Ovary (tissue), 9 donors: ENCODE results near the gene GPX3. TPM values are rescaled to one million over a fixed set of nuclear protein-coding genes. Genes with fewer than 3 reads are reported as not detected.

Experiments
- DNase-seq, 5 donors: peaks; one replicate each; pipeline ENCODE4 v3.0.0-alpha.2; 2019 to 2020
- H3K27ac ChIP-seq, 2 donors: fragments of 200-600 bp; one replicate each; pipeline versions ENCODE4 v1.5.1 to v1.8.0; 2019 to 2022
- H3K27me3 ChIP-seq: fragments of 200-600 bp; one replicate; pipeline ENCODE4 v1.8.0; 2022
- H3K36me3 ChIP-seq: fragments of 200-600 bp; sonication (generic); one replicate; pipeline ENCODE4 v1.5.1; 2019
- H3K4me1 ChIP-seq: one replicate; pipeline ENCODE4 v1.8.1; 2013; ENCODE audit warnings: mild to moderate bottlenecking, moderate library complexity; ENCODE audit not compliant: insufficient read depth
- H3K4me3 ChIP-seq: fragments of 200-600 bp; sonication (generic); one replicate; pipeline ENCODE4 v1.5.1; 2017
- H3K9me3 ChIP-seq, 2 donors: fragments of 200-600 bp in 1 of 2; sonication (generic) in 1 of 2; one replicate each; pipeline versions ENCODE4 v1.5.1 to v1.8.1; 2013 to 2019; ENCODE audit warnings: mild to moderate bottlenecking in 1 of 2, moderate library complexity in 1 of 2
- CTCF ChIP-seq, 3 donors: fragments of 450-650 bp in 2 of 3; fragments of 200-600 bp in 1 of 3; IDR thresholded peaks; one replicate each; pipeline versions ENCODE4 v1.5.1 to v1.8.0; 2016 to 2022; ENCODE audit warnings: antibody characterized with exemption in 3 of 3, mild to moderate bottlenecking in 1 of 3
- EP300 ChIP-seq: sonication (generic); formaldehyde crosslinking; IDR thresholded peaks from one replicate; pipeline ENCODE4 v1.6.1; 2017; ENCODE audit warnings: antibody characterized with exemption
- POLR2A ChIP-seq: fragments of 450-650 bp; IDR thresholded peaks from one replicate; pipeline ENCODE4 v1.6.1; 2017; ENCODE audit warnings: antibody characterized with exemption, mild to moderate bottlenecking, moderate library complexity
- WGBS, 3 donors: extraction: QIAGEN DNeasy Blood & Tissue Kit in 1 of 3; methylation state at CpG; one replicate each; pipeline versions ENCODE4 v1.1.5 to v1.1.7; 2013 to 2017; 5-methylcytosine and 5-hydroxymethylcytosine counted together
- intact Hi-C, 4 donors: fragments of 100-400 bp; cut with DNase I; formaldehyde crosslinking; loops; one replicate each; pipeline versions ENCODE4 v1.11.0 to v1.15.1; 2022 to 2023
- polyA plus RNA-seq, 2 donors: library from polyadenylated mRNA; stranded (reverse); fragments of 200-250 nt in 1 of 2; fragments of 350-450 nt in 1 of 2; fragmentation: Illumina TruSeq in 1 of 2; extraction: RNeasy Lipid Tissue Mini Kit (QIAGEN cat#74804) in 1 of 2; gene quantifications; one replicate each; pipeline ENCODE4 v1.2.3, GENCODE V29; 2013 to 2014
- total RNA-seq, 7 donors: library from RNA; depleted of rRNA in 2 of 7; stranded (reverse); fragments of >200 nt in 2 of 7; fragmentation: NEBNext Ultra II Directional in 3 of 7; extraction: Animal tissue kit (Norgen Biotek cat#: 25700) in 3 of 7; gene quantifications; one replicate each; pipeline versions ENCODE4 v1.1.0 to v1.2.4, GENCODE V29; 2016 to 2023
- donor health status: DM: no; HTN: no; CAD: no; lungs with moderate emphysema.
- donor health status: DM: no; HTN: no; CAD: no.
- donor health status: Bipolar disorder and iron deficiency.
- donor health status: DM: yes; HTN: yes; CAD: no.
- donor health status: DM: no; HTN: no; CAD: no.
- donor health status: DM: yes; HTN: yes; CAD: no.

Gene GPX3
- total and polyA plus RNA-seq, 9 donors, result 110 to 827 (median 292) TPM

GRCh38 chr5:151014680-151015343 is 5.6 kb upstream of the GPX3 start:
- 62 to 69% (median 66%) methylated on average over 4 of the region's 4 CpGs for WGBS, 3 donors
- H3K9me3 ChIP-seq, result no peaks in the 10 kb centered on the region
- no peaks in the 10 kb centered on the region for H3K27me3 ChIP-seq
- TF ChIP-seq CTCF (IDR thresholded peaks at IDR 0.05) (no peak), POLR2A (no peak), EP300 (no peak)
- no peaks in the 10 kb centered on the region for H3K36me3 ChIP-seq
- DNase-seq, result no peak
- H3K27ac ChIP-seq, result no peak overlapping the region
- no peaks in the 10 kb centered on the region for H3K4me1 ChIP-seq
- intact Hi-C loops, result no loop called here
- H3K4me3 ChIP-seq, result no peak overlapping the region

- Histone ChIP-seq H3K27me3 (no peaks in the 10 kb centered on the region), H3K27ac (no peak overlapping the region), H3K4me1 (no peaks in the 10 kb centered on the region), H3K4me3 (no peak overlapping the region), H3K9me3 (no peaks in the 10 kb centered on the region), H3K36me3 (no peaks in the 10 kb centered on the region)
- WGBS, 3 donors, result 86 to 88% (median 88%) methylated on average over 7 of the region's 7 CpGs
- DNase-seq, result no peak
- TF ChIP-seq EP300 (no peak), POLR2A (no peak), CTCF (IDR thresholded peaks at IDR 0.05) (no peak)
- intact Hi-C loops, result no loop called here
Observed at GRCh38 chr5:151015974-151016587, 4.3 kb upstream of the GPX3 start.

GRCh38 chr5:151016700-151017099 is 3.7 kb upstream of the GPX3 start:
- WGBS, 3 donors, result 70 to 75% (median 73%) methylated on average over 5 of the region's 5 CpGs

GRCh38 chr5:151017897-151018296 is 2.5 kb upstream of the GPX3 start:
- Histone ChIP-seq H3K27ac (no peak overlapping the region), H3K27me3 (no peaks in the 10 kb centered on the region), H3K36me3 (no peaks in the 10 kb centered on the region), H3K4me1 (peaks cover 2% of the 10 kb centered on the region), H3K9me3 (no peaks in the 10 kb centered on the region), H3K4me3 (no peak overlapping the region)
- intact Hi-C loops, result no loop called here
- TF ChIP-seq POLR2A (no peak), CTCF (IDR thresholded peaks at IDR 0.05) (no peak), EP300 (no peak)
- WGBS, 3 donors, result 78 to 85% (median 85%) methylated on average over 2 of the region's 2 CpGs
- DNase-seq, result no peak

More at GRCh38 chr5:151016700-151017099, 3.7 kb upstream of the GPX3 start:
- no peak for TF ChIP-seq CTCF (IDR thresholded peaks at IDR 0.05)
- TF ChIP-seq EP300, result no peak
- TF ChIP-seq POLR2A, result no peak
- intact Hi-C loops, result no loop called here
- no peaks in the 10 kb centered on the region for H3K4me1 ChIP-seq
- H3K9me3 ChIP-seq, result no peaks in the 10 kb centered on the region
- H3K4me3 ChIP-seq, result no peak overlapping the region
- H3K27me3 ChIP-seq, result no peaks in the 10 kb centered on the region
- no peak for DNase-seq
- H3K27ac ChIP-seq, result no peak overlapping the region
- no peaks in the 10 kb centered on the region for H3K36me3 ChIP-seq
